HepG2 (cell line): ENCODE data around the gene RGS2. TPM values are rescaled to one million over a fixed set of nuclear protein-coding genes. Genes with fewer than 3 reads are reported as not detected.
A peak's percentile ranks its signal among the peaks of the same experiment; 100 is the strongest.

Experiments
- ATAC-seq: fragments of 200-7000 bp; cut with Tn5 transposase; 3 replicates; pipeline ENCODE4 v1.9.1; 2020; ENCODE audit warnings: mild to moderate bottlenecking, moderate library complexity
- BruUV-seq: library from RNA; stranded (reverse); fragments of 400-500 nt; replicated peaks from 2 replicates; lab custom pipeline; 2021; lab: Mats Ljungman, UMichigan
- CTCF ChIA-PET: fragments of 300-600 bp; formaldehyde crosslinking; extraction: SDS; loops from one replicate; lab custom pipeline; 2021; ENCODE audit warnings: low total read pairs, inconsistent platforms, low intra/inter-chr PET ratio; lab: Yijun Ruan, JAX
- POLR2A ChIA-PET: fragments of 350-600 bp; sonication (Branson Sonifier 250); formaldehyde crosslinking; loops from one replicate; lab custom pipeline; 2020; ENCODE audit warnings: antibody characterized with exemption, inconsistent platforms; lab: Yijun Ruan, JAX
- DNase-seq: peaks from one replicate; pipeline ENCODE4 v3.0.0-alpha.2; 2015; ENCODE audit warnings: low spot score
- FAIRE-seq: peaks from 3 replicates; lab custom pipeline; 2011; peaks lifted over from hg19 to GRCh38; lab: Jason Lieb, UNC
- H2AFZ ChIP-seq: one replicate; pipeline ENCODE4 v1.6.1; 2011; ENCODE audit warnings: low read length, inconsistent platforms
- H3K27ac ChIP-seq: fragments of 300-600 bp; 3 replicates; pipeline ENCODE4 v1.8.0; 2011; ENCODE audit warnings: mixed run types, mild to moderate bottlenecking, mixed read lengths, low read length, inconsistent platforms; ENCODE audit not compliant: insufficient read depth; ENCODE audit errors: extremely low read length
- H3K27me3 ChIP-seq, 2 experiments: fragments of 200-600 bp in 1 of 2; 2 replicates in 1 of 2; 3 replicates in 1 of 2; pipeline versions ENCODE4 v1.6.0 to v1.8.0; 2011; ENCODE audit warnings: low read length in 2 of 2, mild to moderate bottlenecking in 2 of 2, moderate library complexity in 2 of 2, inconsistent platforms in 1 of 2; ENCODE audit not compliant: insufficient read depth in 2 of 2, control insufficient read depth in 1 of 2
- H3K36me3 ChIP-seq, 2 experiments: fragments of 200-600 bp in 1 of 2; replicated peaks in 1 of 2; 2 replicates in 1 of 2; 3 replicates in 1 of 2; pipeline versions ENCODE4 v1.5.1 to v1.8.0; 2011; ENCODE audit warnings: low read length in 2 of 2, inconsistent platforms in 1 of 2; ENCODE audit not compliant: insufficient read depth in 2 of 2, control insufficient read depth in 1 of 2
- H3K4me1 ChIP-seq: 2 replicates; pipeline ENCODE4 v1.5.1; 2012; ENCODE audit warnings: low read length, inconsistent platforms; ENCODE audit not compliant: insufficient read depth
- H3K4me2 ChIP-seq: 2 replicates; pipeline ENCODE4 v1.6.0; 2011; ENCODE audit warnings: low read depth, low read length, inconsistent platforms
- H3K4me3 ChIP-seq, 3 experiments: fragments of 200-600 bp in 1 of 3; sonication (generic), shearing (Covaris generic) in 1 of 3; replicated peaks in 1 of 3; 2 replicates each; pipeline ENCODE4 v1.5.1; 2011 to 2016; ENCODE audit warnings: low read length in 3 of 3, inconsistent platforms in 2 of 3, low read depth in 2 of 3, mild to moderate bottlenecking in 2 of 3, control low read depth in 1 of 3, mixed read lengths in 1 of 3; ENCODE audit not compliant: insufficient read depth in 1 of 3
- H3K79me2 ChIP-seq: one replicate; pipeline ENCODE4 v1.6.1; 2011; ENCODE audit warnings: low read length, inconsistent platforms; ENCODE audit not compliant: insufficient read depth
- H3K9ac ChIP-seq: 2 replicates; pipeline ENCODE4 v1.6.0; 2011; ENCODE audit warnings: mild to moderate bottlenecking, low read depth, low read length, inconsistent platforms; ENCODE audit not compliant: insufficient read depth
- H3K9me3 ChIP-seq: 2 replicates; pipeline ENCODE4 v1.5.1; 2012; ENCODE audit warnings: mild to moderate bottlenecking, low read length
- H4K20me1 ChIP-seq: 2 replicates; pipeline ENCODE4 v1.6.0; 2011; ENCODE audit warnings: inconsistent platforms, mild to moderate bottlenecking, low read length, moderate library complexity; ENCODE audit not compliant: insufficient read depth
- HNRNPK ChIP-seq: fragments of 200-400 bp; formaldehyde crosslinking; IDR thresholded peaks from 2 replicates; pipeline ENCODE4 v1.6.1; 2018; ENCODE audit warnings: low read length, low read depth, moderate library complexity, mild to moderate bottlenecking; ENCODE audit not compliant: poor library complexity, severe bottlenecking
- KDM1A ChIP-seq: IDR thresholded peaks from 2 replicates; pipeline ENCODE4 v1.6.1; 2016; ENCODE audit warnings: missing compliant biosample characterization
- YEATS4 ChIP-seq: sonication (generic); formaldehyde crosslinking; IDR thresholded peaks from 2 replicates; pipeline ENCODE4 v1.4.0; 2020; ENCODE audit warnings: missing genetic modification reagents, borderline replicate concordance
- ZFP1 ChIP-seq: IDR thresholded peaks from 2 replicates; pipeline ENCODE4 v1.6.1; 2016
- ZNF180 ChIP-seq: sonication (generic); formaldehyde crosslinking; IDR thresholded peaks from 2 replicates; pipeline ENCODE4 v1.4.0; 2020; ENCODE audit warnings: low read depth, missing genetic modification reagents, borderline replicate concordance
- ZNF550 ChIP-seq: sonication (generic); formaldehyde crosslinking; IDR thresholded peaks from 2 replicates; pipeline ENCODE4 v1.4.0; 2020; ENCODE audit warnings: mild to moderate bottlenecking, missing genetic modification reagents, borderline replicate concordance
- ZNF614 ChIP-seq: IDR thresholded peaks from 2 replicates; pipeline ENCODE4 v1.6.1; 2018; ENCODE audit warnings: missing biosample characterization, missing genetic modification reagents, inconsistent platforms, borderline replicate concordance
- ZNF615 ChIP-seq: sonication (generic); formaldehyde crosslinking; IDR thresholded peaks from 2 replicates; pipeline ENCODE4 v1.5.0; 2020; ENCODE audit warnings: mild to moderate bottlenecking, missing genetic modification reagents, borderline replicate concordance
- ZNF790 ChIP-seq: sonication (generic); formaldehyde crosslinking; IDR thresholded peaks from 2 replicates; pipeline ENCODE4 v1.8.0; 2022; ENCODE audit warnings: missing genetic modification reagents, mild to moderate bottlenecking, borderline replicate concordance
- WGBS: methylation state at CpG from one replicate; pipeline ENCODE4 v1.1.6; 2017; ENCODE audit warnings: low lambda C conversion rate; 5-methylcytosine and 5-hydroxymethylcytosine counted together
- in situ Hi-C: cut with HindIII; loops from 2 replicates; pipeline ENCODE4 v1.10.0; 2017; ENCODE audit warnings: low pct_unique_long_range_greater_than_20kb; ENCODE audit not compliant: extremely low pct_ligation_motif_present
- intact Hi-C: fragments of 100-400 bp; cut with micrococcal nuclease; formaldehyde crosslinking; loops from one replicate; pipeline ENCODE4 v1.10.0; 2022; ENCODE audit not compliant: unreplicated experiment
- polyA plus RNA-seq, 8 experiments: library from polyadenylated mRNA; depleted of rRNA in 3 of 8; stranded (reverse) in 7 of 8; unstranded in 1 of 8; fragments of >200 nt; fragmentation: Illumina TruSeq in 4 of 8; extraction: Trizol in 4 of 8; gene quantifications; 2 replicates each; pipeline versions ENCODE4 v1.2.1 to v1.2.3, GENCODE V29; 2011 to 2016; ENCODE audit warnings: low read depth in 4 of 8, missing spikeins in 1 of 8, mixed read lengths in 1 of 8; ENCODE audit not compliant: insufficient read depth in 1 of 8
- total RNA-seq, 5 experiments: library from RNA; depleted of rRNA; stranded (reverse); fragments of >200 nt; fragmentation: Illumina TruSeq; extraction: Trizol; gene quantifications; 2 replicates each; pipeline ENCODE4 v1.2.3, GENCODE V29; 2016; ENCODE audit warnings: low read depth in 1 of 5

The RGS2 gene
- total and polyA plus RNA-seq, 2 of the 13 experiments (the other 11 are each of a cell fraction or from before 2014, with no cell fraction given), result 0.64 to 1.4 TPM

GRCh38 chr1:192830595-192831246, 21.9 kb downstream of the RGS2 start:
- Histone ChIP-seq H3K27ac (no peak overlapping the region), H3K9me3 (no peaks in the 10 kb centered on the region), H3K4me2 (no peak overlapping the region), H3K36me3 (no peaks in the 10 kb centered on the region), H2AFZ (no peak overlapping the region), H3K9ac (no peak overlapping the region), H3K4me1 (no peaks in the 10 kb centered on the region), H3K4me3 (no peak overlapping the region), H3K79me2 (no peaks in the 10 kb centered on the region), H4K20me1 (no peaks in the 10 kb centered on the region), H3K27me3 (no peaks in the 10 kb centered on the region)
- POLR2A ChIA-PET, result no interaction called here
- intact Hi-C loops, result no loop called here
- CTCF ChIA-PET, result no interaction called here
- DNase-seq, result no peak
- TF ChIP-seq HNRNPK (peak; percentile 51), ZFP1 (no peak)
- ATAC-seq, result no peak
- 4% methylated on average over 6 of the region's 6 CpGs for WGBS
- in situ Hi-C loops, result no loop called here
- BruUV-seq, result no TSS peak
- no peak for FAIRE-seq

DNA sequence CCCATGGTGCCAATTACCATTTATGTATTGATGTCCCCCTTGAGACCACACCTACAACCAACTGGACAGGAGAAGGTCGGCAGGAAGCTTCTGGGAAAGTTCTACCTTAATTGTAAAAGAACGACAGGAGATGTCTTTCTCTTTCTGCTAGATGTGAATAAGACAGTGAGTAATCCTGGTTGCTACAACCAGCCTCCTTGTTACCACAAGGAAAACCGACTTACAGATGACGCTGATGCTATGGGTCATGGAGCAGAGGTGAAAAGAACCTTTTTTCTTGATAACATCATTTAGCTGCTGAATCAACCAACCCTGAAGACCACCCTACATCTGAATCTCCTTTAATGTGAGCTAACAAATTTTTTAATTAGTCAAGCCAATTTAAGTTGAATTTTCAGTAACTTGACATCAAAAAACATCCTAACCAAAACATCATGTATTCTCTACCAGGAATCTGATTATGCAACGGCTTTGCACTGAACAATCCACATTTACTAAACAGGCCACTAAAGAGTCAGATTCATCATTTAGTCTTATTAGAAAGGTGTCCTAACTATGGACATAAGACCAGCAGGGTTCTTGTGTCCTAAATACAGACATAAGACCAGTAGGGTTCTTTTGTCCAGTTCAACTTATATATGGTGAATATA, 23.0 kb downstream of the RGS2 start:
- FAIRE-seq, result no peak
- Histone ChIP-seq H3K9ac (no peak overlapping the region), H4K20me1 (no peaks in the 10 kb centered on the region), H3K4me1 (no peaks in the 10 kb centered on the region), H3K27me3 (no peaks in the 10 kb centered on the region; a peak in 1 of 5 replicates), H2AFZ (no peak overlapping the region), H3K27ac (no peak overlapping the region), H3K79me2 (no peaks in the 10 kb centered on the region), H3K9me3 (no peaks in the 10 kb centered on the region), H3K4me2 (no peak overlapping the region), H3K4me3 (no peak overlapping the region), H3K36me3 (no peaks in the 10 kb centered on the region)
- CTCF ChIA-PET, result no interaction called here
- ATAC-seq, result no peak
- TF ChIP-seq ZNF614 (no peak), ZNF790 (CRISPR knock-in tag) (no peak), YEATS4 (no peak), ZNF180 (CRISPR knock-in tag) (no peak), ZNF550 (no peak), KDM1A (no peak), ZNF615 (no peak)
- in situ Hi-C loops (no loop called here), intact Hi-C loops (no loop called here)
- POLR2A ChIA-PET, result no interaction called here
- WGBS, result 1% methylated on average over 5 of the region's 5 CpGs
- BruUV-seq, result no TSS peak
- DNase-seq, result no peak
